SU-DHL-6 (cell line): ENCODE measurements around the gene PRLR.

Experiments
- CTCF ChIP-seq: fragments of 200-600 bp; sonication (generic); IDR thresholded peaks from one replicate; pipeline ENCODE4 v1.5.1; 2017; ENCODE audit warnings: antibody characterized with exemption, mild to moderate bottlenecking, low read length, moderate library complexity; ENCODE audit not compliant: insufficient read depth, poor library complexity, severe bottlenecking
- EZH2phosphoT487 ChIP-seq: fragments of 200-600 bp; sonication (generic), shearing (Covaris generic); conservative IDR thresholded peaks from 2 replicates; pipeline ENCODE4 v1.6.1; 2018; ENCODE audit warnings: mild to moderate bottlenecking, antibody characterized with exemption, low read length, moderate library complexity, mixed read lengths

GRCh38 chr5:35274839-35275509 lies 44.7 kb upstream of the PRLR start:
- TF ChIP-seq EZH2phosphoT487: no peak
- TF ChIP-seq CTCF: no peak
